ENCODE results near the gene CLCF1. TPM values are rescaled to one million over a fixed set of nuclear protein-coding genes. Genes with fewer than 3 reads are reported as not detected.

Gene CLCF1
- total and polyA plus RNA-seq, 2 donors (not counting 3 experiments of a cell fraction or from before 2014, with no cell fraction given) = 5.8 to 6.5 TPM

DNA sequence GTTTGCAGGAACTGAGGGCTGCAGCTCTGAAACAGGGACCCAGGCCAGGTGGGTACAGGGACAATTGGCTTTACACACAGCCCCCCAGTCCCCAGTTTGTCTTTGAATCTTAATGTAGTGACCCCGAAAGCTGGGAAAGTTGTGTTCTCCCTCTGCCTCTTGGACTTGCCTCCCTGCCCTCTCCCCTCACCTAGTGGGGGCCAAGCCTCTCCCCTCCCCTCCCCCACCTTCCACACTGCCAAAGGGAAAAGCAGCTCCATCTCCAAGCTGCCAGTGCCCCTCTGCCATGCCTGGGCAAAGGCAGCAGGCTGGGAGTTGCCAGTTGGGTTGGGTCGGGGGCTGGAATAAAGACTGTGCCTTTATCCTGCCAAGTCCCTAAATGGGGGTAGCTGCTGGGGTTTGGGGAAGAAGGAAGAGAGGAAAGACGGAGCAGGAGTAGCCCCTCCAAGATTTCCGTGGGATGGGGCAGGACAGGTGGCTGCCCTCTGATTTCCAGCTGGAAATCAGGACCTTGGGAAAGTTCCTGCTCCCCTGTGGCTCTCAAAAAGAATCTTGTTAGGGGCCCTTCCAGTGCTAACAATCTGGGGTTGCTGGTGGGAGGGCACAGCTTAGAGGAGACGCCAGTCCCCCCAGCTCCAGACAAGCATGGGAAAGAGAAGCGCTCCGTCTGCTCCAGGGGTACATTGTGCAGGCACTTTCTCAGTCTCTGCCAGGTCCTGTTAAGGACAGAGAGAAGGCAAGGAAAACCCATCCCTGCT, 2.8 kb upstream of the CLCF1 start:
- DNase-seq (ENCODE audit: low read depth, low spot score) = no peak
- Histone ChIP-seq H3K4me3 (replicated peaks in 1 of 3; ENCODE audit: insufficient read depth in 1 of 3, low read depth in 1 of 3, low read length in 3 of 3) (no peak overlapping the region), H3K4me1 (ENCODE audit: control insufficient read depth, extremely low read depth, insufficient read depth, low read length) (peaks cover 17% of the 10 kb centered on the region), H3K36me3 (ENCODE audit: control insufficient read depth in 2 of 2, extremely low read depth in 1 of 2, insufficient read depth in 2 of 2, low read length in 2 of 2) (no peaks in the 10 kb centered on the region), H3K27ac (ENCODE audit: insufficient read depth, low read depth, low read length) (no peak overlapping the region), H3K79me2 (ENCODE audit: control insufficient read depth, insufficient read depth, low read length) (peaks cover 10% of the 10 kb centered on the region), H3K4me2 (ENCODE audit: insufficient read depth, low read length) (no peak overlapping the region), H3K9ac (replicated peaks; ENCODE audit: extremely low read depth, insufficient read depth, low read length) (no peak overlapping the region), H3K9me1 (replicated peaks; ENCODE audit: control insufficient read depth, extremely low read depth, insufficient read depth, low read length) (no peaks in the 10 kb centered on the region), H4K20me1 (replicated peaks; ENCODE audit: control insufficient read depth, extremely low read depth, insufficient read depth, low read length) (no peaks in the 10 kb centered on the region), H3K27me3 (ENCODE audit: control insufficient read depth in 2 of 2, insufficient read depth in 2 of 2, low read length in 2 of 2) (peaks cover 0 to 3% of the 10 kb centered on the region in 2 experiments), H2AFZ (ENCODE audit: low read depth, low read length) (no peak overlapping the region), H3K9me3 (replicated peaks; ENCODE audit: control insufficient read depth, insufficient read depth, low read length) (no peaks in the 10 kb centered on the region)
- POLR2A ChIA-PET = no interaction called here
- intact Hi-C loops (cut with micrococcal nuclease) (no loop called here), dilution Hi-C loops (cut with MboI; ENCODE audit: extremely low pct_ligation_motif_present, low sequenced_read_pairs) (no loop called here)
- no peak for TF ChIP-seq GATA2 (IDR thresholded peaks at IDR 0.05; ENCODE audit: insufficient read depth, insufficient read length, low read depth, low read length)
- no peak for TF ChIP-seq MYC (IDR thresholded peaks at IDR 0.05; ENCODE audit: low read depth, low read length)
- no peak for TF ChIP-seq POLR2A (IDR thresholded peaks at IDR 0.05; ENCODE audit: low read depth, low read length)
- no peak for TF ChIP-seq JUN (IDR thresholded peaks at IDR 0.05; ENCODE audit: borderline replicate concordance, insufficient read depth, insufficient read length, low read depth)
- no peak for TF ChIP-seq FOS (IDR thresholded peaks at IDR 0.05; ENCODE audit: borderline replicate concordance, insufficient read depth, low read length)
- TF ChIP-seq POLR2AphosphoS5 (IDR thresholded peaks at IDR 0.05; ENCODE audit: insufficient read depth, low read depth, low read length) = no peak
- TF ChIP-seq MAX (IDR thresholded peaks at IDR 0.05; ENCODE audit: insufficient read depth, insufficient read length) = no peak
- TF ChIP-seq CTCF (IDR thresholded peaks at IDR 0.05; ENCODE audit: extremely low read depth in 1 of 2, insufficient read depth in 1 of 2, low read depth in 1 of 2, low read length in 2 of 2) = no peak
- no peak for TF ChIP-seq EZH2 (IDR thresholded peaks at IDR 0.05; ENCODE audit: borderline replicate concordance, low read depth, low read length, severe bottlenecking)
- CTCF ChIA-PET = interaction anchor here (0.7 to 19.7 kb wide), 6 partner anchors 11 to 30 kb away, joined by 3 to 1051 read pairs (median 7); partner anchors contain the start of genes POLD4, PPP1CA and RAD9A
- no TSS peak for BruUV-seq (replicated peaks)
- no peak for FAIRE-seq

All from endothelial cell of umbilical vein (primary cell).